GM12892 (cell line): ENCODE data around the gene PJVK.

Experiments used
- POLR2A ChIP-seq: IDR thresholded peaks from 2 replicates; pipeline ENCODE4 v1.6.1; 2011; ENCODE audit warnings: low read depth, low read length, control low read depth
- POLR2AphosphoS5 ChIP-seq: IDR thresholded peaks from 2 replicates; pipeline ENCODE4 v1.6.1; 2011; ENCODE audit warnings: low read depth, low read length, control low read depth
- TAF1 ChIP-seq: IDR thresholded peaks from 2 replicates; pipeline ENCODE4 v1.6.1; 2011; ENCODE audit warnings: low read depth, mild to moderate bottlenecking, control low read depth, low read length, borderline replicate concordance

- no peak for TF ChIP-seq POLR2AphosphoS5
- no peak for TF ChIP-seq POLR2A
- no peak for TF ChIP-seq TAF1
These were observed 26.9 kb downstream of the PJVK start for GRCh38 chr2:178478130-178478438.
